Right renal pelvis (tissue), 4 donors: ENCODE data around the gene PFDN1. TPM values are rescaled to one million over a fixed set of nuclear protein-coding genes. Genes with fewer than 3 reads are reported as not detected.
"Not testable (repeated sequence)": the region's sequence is repeated elsewhere in the genome, so short reads cannot be mapped to it uniquely, and the experiment has no call there.

Experiments
- DNase-seq, 4 donors: peaks; one replicate each; pipeline ENCODE4 v3.0.0-alpha.2; 2013; ENCODE audit warnings: low read depth in 4 of 4, low spot score in 3 of 4, missing footprints in 1 of 4
- polyA plus RNA-seq, 4 donors: library from polyadenylated mRNA; unstranded; fragments of 120-200 nt; gene quantifications; one replicate each; pipeline ENCODE4 v1.2.1, GENCODE V29; 2013; ENCODE audit not compliant: insufficient read length in 4 of 4

Gene PFDN1
- polyA plus RNA-seq, 4 donors, result 89.3 to 109 (median 104) TPM

- DNase-seq, result no peak
Measured at GRCh38 chr5:140220032-140220697, 82.7 kb downstream of the PFDN1 start.

DNA sequence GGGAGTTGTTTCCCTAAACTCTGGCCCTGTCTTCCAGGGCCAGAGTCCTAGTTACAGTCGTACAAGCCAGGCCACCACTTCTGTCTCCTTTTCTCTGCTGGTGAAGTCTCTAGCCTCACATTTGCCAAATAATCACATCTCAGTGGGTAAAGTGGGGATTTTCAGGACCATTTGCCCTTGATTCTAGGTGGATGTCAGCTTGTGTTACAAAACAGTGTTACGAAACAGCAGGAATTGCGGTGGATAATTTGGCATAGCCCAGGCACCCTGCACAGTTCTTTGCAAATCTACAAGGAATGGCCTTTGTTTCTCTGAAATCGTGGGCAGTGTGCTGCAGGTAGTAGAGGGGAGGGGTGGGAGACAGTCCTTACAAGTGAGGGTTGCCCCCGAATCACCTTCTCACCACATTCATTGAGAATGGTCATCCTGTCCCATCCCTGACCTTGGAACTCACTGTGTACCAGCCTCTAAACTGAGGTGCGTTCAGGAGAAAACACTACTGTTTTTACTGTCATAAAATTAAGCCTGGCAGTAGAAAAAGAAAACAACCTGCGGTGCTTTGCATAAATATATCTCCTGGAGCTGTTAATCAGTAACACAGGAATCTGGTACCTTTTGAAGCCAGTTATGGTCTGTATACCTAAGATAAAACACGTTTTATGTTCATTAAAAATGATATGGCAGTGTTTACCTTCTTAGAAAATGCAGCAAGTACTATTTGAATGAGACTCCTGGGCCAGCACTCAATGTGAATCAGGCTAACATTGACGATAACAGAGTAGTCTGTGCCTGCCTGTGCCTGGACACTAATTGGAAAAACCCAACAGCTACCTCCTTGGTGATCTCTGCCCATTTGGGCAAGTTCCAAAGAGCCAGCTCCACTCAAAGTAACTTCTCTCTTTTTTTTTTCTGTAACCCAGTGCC is 83.6 kb downstream of the PFDN1 start:
- no peak for DNase-seq

DNA sequence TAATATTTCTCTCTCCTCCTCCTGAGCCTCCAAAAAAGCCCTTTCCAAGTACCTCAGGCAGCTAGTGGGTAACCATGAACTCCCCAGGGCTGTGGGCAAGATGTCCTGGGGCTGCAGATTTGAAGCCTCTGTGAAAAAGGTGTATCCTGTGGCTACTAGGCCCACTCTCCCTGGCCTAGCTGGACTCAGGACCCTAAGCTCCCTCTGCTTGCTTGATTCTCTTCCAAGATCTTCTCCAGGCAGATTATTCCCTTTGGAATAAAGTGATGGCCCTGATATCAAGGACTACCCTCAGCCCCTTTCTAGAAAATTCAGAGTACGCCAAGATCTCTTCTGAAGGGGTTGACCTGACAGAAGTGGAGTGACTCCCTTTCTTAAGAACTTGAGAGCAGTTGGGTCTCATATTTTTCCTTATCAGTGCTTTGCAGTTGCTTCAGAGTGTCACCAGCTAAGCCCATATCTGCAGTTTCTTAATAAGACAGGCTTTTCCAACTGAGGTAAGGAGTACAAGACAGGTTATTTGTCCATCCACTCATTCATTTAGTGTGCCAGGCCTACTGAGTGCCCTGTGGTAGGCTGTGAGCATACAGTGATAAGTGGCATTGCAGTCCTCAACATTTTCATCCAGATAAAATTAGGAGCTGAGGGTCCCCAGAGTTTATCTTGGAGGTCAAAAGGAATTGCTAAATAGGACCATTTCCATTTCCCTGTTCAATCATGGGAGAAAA is 85.4 kb downstream of the PFDN1 start:
- no peak for DNase-seq

GRCh38 chr5:140216478-140217074 is 86.3 kb downstream of the PFDN1 start:
- DNase-seq, result no peak

DNA sequence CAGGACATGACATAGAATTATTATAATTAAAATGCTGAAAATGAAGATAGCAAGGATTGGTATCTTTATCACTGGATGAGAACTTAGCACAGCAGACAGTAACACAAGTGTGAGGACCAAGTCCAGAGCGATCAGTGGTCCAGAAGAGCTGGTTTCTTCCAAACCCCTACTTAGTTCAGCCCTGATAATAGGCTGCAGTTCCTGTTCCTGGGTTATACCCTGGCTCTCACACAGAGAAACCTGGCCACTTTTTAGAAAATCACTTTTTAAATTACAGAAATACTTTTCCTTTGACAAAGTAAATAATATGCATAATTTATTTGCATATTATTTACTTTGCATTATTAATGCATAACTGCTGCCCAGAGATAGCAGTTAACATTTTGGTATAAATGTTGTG is 87.6 kb downstream of the PFDN1 start:
- DNase-seq, result no peak

DNA sequence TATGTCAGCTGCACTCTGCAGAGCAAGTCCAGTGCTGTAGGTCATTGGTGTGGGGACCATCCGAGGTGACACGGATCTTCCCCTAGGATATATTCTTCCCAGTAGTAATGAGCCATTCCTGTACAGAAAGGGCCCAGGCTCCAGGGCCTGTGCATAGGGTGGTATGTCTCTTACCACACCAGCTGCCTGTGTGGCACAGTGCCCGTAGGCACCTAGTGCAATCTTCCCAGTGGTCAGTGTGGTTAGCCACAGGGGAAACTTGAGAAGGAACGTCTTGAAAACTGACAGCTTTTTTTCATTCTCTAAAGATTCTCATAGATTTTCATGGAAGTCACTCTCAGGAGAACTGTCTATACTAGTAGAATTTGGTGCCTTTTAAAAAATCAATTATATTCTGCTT is 88.1 kb downstream of the PFDN1 start:
- no peak for DNase-seq

DNA sequence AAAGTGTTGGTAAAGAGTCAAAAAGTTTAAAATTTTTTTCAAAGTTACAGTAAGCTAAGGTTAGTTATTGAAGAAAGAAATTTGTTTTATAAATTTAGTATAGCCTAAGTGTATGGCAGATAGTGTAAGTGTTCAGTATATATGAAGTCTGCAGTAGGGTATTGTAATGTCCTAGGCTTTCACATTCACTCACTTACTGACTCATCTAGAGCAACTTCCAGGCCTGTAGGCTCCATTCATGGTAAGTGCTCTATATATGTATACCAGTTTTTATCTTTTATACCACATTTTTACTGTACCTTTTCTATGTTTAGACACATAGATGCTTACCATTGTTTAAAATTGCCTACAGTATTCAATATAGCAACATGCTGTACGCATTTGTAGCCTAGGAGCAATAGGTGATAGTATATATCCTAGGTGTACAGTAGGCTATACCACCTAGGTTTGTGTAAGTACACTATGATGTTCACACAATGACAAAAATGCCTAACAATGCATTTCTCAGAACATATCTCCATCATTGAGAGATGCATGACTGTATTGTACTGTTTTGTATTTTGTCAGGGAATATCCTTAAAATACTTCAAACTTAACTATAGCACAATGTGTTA is 89.4 kb downstream of the PFDN1 start:
- DNase-seq, result no peak

DNA sequence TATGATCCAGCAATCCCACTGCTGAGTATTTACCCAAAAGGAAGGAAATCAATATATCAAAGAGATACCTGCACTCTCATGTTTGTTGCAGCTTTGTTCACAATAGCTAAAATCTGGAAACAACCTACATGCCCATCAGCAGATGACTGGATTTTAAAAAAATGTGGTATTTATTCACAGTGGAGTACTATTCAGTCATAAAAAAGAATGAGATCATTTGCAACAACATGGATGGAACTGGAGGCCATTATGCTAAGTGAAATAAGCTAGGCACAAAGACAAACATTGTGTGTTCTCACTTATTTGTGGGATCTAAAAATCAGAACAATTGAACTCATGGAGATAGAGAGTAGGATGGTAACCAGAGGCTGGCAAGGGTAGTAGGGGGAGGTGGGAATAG is 94.8 kb downstream of the PFDN1 start:
- no peak for DNase-seq

- no peak for DNase-seq
Measured at GRCh38 chr5:140207250-140207964, 95.5 kb downstream of the PFDN1 start.

DNA sequence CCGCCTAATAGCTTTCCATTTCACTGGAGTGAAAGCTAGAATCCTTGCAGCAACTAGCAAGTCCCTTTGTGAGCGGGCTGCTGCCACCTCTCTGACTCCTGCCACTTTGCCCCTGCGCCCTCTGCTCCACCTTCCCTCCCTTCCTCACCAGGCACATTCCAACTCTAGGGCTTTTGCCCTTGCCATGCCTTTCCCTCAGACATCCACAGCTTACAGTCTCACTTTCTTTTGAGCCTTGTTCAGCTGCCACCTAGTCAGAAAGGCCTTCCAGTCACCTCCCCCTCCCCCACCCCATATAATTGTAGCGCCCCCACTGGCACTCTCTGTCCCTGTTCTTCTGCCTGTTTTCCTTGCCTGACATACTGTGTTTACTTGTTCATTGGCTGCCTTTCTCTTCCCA is 96.9 kb downstream of the PFDN1 start:
- DNase-seq, result no peak

DNA sequence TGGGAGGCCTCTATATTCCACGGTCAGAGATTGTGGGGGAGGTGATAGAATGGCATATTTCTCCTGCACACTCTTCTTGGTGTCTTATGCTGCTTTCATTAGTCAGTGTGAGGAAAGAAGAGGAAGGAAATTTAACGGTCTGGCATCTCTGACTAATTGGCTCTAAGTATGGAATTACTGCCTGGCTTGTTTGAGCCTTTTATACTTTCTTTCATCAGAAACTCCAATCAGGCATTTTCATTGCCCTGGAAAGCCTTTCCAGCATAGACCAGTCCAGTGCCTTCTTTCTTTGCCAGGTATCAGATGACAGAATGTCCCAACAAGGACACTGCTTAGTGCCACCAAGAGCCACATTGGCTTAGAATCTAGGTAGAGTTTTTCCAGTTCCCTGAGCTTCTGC is 97.7 kb downstream of the PFDN1 start:
- DNase-seq, result no peak

DNA sequence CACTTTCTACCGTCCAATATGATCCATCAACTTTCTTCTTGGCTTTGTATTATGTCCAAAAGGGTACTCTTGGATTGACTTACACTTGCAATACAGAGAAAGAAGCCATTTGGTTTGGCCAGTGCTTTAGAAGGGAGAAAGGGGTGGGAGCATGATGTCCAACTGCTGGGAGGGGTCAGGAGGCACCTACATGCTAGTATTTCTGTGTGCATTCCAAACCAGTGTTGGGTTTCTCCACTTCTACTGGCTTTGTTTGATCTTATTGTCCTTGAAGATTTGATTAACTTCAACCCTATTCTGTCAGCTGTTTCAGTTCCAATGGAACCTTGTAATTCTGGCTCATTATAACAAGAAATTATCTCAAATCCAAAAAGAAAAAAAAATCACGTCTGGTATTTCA is 100.3 kb downstream of the PFDN1 start:
- DNase-seq, result no peak

GRCh38 chr5:140202078-140202477 is 100.8 kb downstream of the PFDN1 start:
- DNase-seq, result no peak

DNA sequence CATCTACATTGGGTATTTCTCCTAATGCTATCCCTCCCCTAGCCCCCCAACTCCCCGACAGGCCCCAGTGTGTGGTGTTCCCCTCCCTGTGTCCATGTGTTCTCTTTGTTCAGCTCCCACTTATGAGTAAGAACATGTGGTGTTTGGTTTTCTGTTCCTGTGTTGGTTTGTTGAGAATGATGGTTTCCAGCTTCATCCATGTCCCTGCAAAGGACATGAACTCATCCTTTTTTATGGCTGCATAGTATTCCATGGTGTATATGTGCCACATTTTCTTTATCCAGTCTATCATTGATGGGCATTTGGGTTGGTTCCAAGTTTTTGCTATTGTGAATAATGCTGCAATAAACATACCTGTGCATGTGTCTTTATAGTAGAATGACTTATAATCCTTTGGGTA is 104.0 kb downstream of the PFDN1 start:
- not testable (repeated sequence) for DNase-seq

- DNase-seq, result no peak
Measured at GRCh38 chr5:140197023-140197422, 105.9 kb downstream of the PFDN1 start.

DNA sequence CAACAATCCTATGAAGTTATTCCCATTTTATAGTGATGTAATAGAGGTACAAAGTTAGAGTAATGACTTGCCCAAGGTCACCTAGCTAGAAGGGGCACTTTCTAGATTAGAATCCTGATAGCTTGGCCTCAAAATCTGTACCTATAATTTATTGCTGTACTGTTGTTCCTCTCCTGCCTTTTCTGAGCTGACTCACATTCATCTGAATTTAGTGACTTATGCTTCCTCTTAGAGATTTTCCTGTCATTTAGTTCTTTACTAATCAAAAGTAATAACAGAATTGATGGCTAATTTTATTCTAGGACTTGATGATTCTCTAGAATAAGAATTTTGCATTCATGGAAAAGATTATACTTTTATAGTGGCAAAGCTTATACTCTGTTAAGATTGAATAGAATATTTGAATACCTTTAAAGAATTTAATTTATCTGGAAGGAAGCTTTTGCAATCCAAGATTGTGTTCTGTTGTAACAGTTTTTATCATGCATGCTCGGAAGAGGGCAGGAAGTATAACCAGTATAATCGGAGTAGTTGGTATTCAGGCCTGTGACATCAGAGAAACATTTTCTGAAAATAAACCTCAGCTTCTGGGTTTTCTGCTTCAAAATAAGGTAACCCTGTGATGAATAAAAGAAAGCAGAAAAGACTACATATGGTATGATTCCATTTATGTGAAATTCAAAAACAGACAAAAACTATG is 106.6 kb downstream of the PFDN1 start:
- DNase-seq, result no peak
